Right lung (tissue), 5 donors: Measurements from ENCODE around the gene USP20. TPM values are rescaled to one million over a fixed set of nuclear protein-coding genes. Genes with fewer than 3 reads are reported as not detected.

Source experiments
- DNase-seq, 2 donors: peaks; one replicate each; pipeline ENCODE4 v3.0.0-alpha.2; 2013
- polyA plus RNA-seq, 5 donors: library from polyadenylated mRNA; unstranded; fragments of 120-200 nt; gene quantifications; one replicate each; pipeline versions ENCODE4 v1.2.1 to v1.2.3, GENCODE V29; 2013; ENCODE audit warnings: inconsistent platforms in 1 of 5, low replicate concordance in 1 of 5; ENCODE audit not compliant: insufficient read length in 5 of 5, insufficient read depth in 1 of 5

USP20 gene
- polyA plus RNA-seq, 5 donors: 17.3 to 24.3 (median 21.0) TPM

- no peak for DNase-seq
Observed at GRCh38 chr9:129822898-129823541, 12.2 kb upstream of the USP20 start.

GRCh38 chr9:129823542-129823934 lies 11.7 kb upstream of the USP20 start:
- no peak for DNase-seq

- peak; percentile 88 to 91 for DNase-seq
Observed at GRCh38 chr9:129823935-129824601, 11.2 kb upstream of the USP20 start, which contains the start of gene TOR1A. Gene TOR1A (minus strand): TSS chr9:129824136. CDS start chr9:129824085, 51 bp downstream.

DNA sequence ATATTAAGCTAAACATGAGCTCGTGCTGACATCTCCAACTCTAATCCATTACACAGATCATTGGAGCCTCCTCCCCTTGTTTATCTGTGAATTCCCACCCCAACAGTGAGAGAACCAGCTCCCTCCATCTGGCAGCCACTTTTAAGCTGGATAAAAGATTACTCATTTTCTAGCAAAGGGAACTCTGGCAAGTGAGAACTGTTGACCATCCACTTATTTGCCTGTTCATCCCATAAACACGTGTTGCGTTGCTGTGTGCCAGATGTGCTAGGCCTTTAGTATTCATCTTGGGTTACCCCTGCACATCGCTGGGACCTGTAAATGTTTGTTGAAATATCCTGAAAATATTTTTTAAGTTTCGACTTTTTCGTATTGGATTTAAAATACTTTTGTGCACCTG lies 8.9 kb upstream of the USP20 start:
- DNase-seq: no peak

GRCh38 chr9:129826759-129827158 lies 8.5 kb upstream of the USP20 start:
- no peak for DNase-seq

- DNase-seq: no peak
Observed at GRCh38 chr9:129828051-129828450, 7.2 kb upstream of the USP20 start.

DNA sequence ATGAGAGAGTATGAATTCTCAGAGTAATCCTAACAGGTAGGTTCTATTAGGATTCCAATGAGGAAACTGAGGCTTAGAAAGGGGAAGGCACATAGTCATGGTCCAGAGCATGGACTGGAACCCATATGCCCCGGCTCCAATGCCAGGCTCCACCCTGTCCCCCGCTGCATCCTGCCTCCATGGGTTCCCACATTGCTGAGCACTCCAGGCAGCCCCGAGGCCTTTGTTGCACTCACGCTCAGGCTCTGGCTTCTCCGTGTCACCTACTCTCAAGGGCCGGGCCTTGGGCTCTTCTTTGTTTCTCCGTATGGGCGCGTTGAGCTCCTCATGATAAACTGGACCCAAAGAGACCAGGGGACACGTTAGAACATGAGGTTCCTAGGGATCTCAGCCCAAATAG lies 6.3 kb upstream of the USP20 start:
- DNase-seq: no peak

GRCh38 chr9:129832982-129833381 lies 2.3 kb upstream of the USP20 start:
- no peak for DNase-seq

GRCh38 chr9:129834489-129835127 lies 650 bp upstream of the USP20 start:
- DNase-seq: no peak

GRCh38 chr9:129835860-129836223 lies 584 bp downstream of the USP20 start:
- no peak for DNase-seq

DNA sequence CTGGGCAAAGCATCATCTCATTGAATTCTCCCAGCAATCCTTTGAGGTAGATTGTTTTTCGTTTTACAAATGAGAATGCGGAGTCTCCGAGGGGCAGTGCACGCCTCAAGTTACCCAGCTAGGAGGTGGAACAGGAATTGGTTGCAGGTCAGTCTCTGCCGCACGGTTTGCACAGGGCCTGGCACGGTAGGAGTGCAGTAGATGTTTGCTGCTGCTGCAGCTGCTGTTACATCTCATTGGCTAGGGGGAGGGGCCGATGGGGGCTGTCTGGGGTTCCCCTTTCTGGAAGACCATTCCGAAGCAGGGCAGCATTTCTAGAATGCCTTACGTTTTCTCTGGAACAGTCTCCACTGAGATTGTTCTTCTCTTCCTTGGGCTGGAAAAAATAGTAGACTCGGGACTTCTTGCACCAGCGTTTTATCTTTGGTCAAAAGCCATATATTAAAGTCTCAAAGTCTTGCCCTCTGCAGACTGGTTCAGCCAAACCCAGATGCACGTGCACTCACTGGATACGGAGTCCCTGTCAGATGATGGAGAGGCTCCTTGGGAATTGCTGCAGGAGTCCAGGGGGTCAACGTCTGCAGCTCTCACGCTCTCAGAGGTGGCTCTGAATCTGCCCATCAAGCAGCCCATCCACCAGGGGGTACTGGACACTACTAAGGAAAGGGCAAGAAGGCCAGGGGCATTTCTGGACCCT lies 1.2 kb downstream of the USP20 start:
- no peak for DNase-seq

- no peak for DNase-seq
Observed at GRCh38 chr9:129838707-129839259, 3.5 kb downstream of the USP20 start.

GRCh38 chr9:129839324-129840023 lies 4.2 kb downstream of the USP20 start:
- no peak for DNase-seq

DNA sequence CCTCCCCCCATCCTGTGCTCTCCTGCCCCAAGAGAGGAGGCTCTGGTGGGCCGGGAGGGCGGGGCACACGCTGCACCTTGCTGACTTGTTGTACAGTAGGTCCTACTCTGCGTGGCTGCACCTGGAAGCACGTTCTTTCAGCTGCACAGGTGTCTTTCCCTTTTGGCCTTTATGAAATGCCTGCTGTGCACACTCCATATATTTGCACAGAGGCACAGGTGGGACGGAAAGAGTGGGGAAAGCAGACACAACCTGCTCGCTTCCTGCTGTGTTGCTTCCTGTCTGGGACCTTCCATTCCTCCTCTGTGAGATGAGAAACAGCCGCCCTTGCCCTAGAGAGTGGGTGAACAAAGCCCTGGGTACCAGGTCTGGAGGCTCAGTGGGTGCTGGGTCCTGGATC lies 4.8 kb downstream of the USP20 start:
- no peak for DNase-seq

DNA sequence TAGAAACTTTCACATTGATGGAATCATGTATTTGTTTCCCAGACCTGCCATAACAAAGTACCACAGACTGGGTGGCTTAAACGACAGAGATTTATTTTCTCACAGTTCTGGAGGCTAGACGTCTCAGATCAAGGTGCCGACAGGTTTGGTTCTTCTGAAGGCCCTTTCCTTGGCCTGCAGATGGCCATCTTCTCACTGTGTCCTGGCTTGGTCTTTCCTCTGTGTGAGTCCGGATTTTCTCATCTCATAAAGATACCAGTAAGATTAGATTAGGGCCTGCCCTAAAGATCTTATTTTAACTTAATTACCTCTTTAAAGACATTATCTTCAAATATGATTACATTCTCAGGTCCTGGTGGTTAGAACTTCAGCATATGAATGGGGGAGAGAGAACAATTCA lies 5.8 kb downstream of the USP20 start:
- no peak for DNase-seq

GRCh38 chr9:129845373-129845772 lies 10.1 kb downstream of the USP20 start:
- DNase-seq: no peak

DNA sequence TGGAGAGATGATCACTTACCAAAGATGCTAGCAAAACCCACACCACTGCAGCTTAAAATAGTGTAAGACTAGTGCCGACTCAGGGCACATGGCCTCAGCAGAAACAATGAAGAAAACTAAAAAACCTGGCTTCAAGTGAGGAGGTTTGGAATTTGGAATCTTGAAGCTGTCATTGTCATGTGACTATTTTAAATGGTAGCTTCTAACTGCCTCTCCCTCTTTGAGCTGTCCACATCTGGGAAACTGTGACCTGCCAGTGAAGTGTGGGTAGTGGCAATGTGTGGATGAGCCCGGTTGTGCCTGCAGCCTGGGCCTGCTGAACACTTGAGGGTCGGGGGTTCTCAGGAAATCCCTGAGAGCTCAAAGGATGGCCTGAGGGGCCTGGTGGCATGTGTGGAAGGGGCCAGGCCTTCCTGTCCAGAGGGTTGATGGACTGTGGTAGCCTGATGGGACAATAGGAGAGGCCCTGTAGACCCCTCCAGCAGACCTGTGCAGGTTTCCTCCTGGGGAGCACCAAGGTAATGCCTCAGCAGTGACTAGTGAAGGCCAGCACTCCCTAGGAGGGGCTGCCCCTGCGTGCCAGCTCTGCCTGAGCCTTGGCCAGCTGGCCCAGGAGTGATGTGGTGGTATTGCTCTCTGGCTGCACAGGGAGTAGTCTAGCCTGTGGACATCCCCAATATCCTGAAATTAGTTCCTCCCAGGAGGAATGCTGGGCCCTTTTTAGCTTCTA lies 13.6 kb downstream of the USP20 start:
- no peak for DNase-seq

DNA sequence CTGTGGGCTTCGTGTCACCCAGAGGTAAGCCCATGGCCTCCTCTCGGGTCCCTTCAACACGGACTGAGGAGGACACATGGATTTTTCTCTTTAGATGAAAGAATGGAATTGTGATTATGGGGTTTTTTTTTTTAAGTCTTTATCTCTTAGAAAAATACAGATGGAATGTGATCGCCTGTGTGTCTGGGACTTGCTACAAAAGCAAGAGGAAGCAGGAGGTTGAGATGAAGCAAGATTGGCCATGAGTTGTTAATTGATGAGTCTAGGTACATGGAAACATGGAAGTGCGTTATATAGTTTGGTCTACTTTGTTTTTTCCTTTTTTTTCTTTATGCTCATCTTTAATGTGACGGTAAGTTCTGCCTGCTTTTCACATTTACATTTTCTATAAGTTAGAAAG lies 14.6 kb downstream of the USP20 start:
- DNase-seq: no peak

DNA sequence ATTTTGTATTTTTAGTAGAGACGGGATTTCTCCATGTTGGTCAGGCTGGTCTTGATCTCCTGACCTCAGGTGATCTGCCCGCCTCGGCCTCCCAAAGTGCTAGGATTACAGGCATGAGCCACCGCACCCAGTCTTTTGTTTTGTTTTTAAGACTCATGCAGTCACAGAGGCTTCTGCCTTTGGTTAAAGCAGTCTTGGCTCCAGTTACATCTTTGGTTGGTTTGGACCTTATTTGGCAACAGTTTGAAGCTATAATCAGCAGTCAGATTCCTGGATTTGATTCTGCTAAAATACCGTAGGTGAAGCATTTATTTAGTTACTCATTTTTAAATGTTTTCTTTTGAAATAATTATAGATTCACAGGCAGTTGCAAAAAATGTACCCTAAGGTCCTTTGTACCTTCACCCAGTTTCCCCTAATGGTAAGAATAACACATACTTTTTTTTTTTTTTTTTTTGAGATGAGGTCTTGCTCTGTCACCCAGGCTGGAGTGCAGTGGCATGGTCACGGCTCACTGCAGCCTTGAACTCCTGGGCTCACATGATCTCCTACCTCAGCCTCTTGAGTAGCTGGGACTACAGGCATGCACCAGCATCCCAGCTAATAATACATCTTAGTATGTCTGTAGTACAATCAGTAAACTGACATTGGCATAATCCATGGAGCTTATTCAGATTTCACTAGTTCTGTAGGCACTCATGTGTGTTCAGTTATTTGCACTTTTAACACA lies 15.7 kb downstream of the USP20 start:
- no peak for DNase-seq

GRCh38 chr9:129851821-129852220 lies 16.6 kb downstream of the USP20 start:
- no peak for DNase-seq
